ENCODE results near the gene PEDS1. TPM values are rescaled to one million over a fixed set of nuclear protein-coding genes. Genes with fewer than 3 reads are reported as not detected.
A peak's percentile ranks its signal among the peaks of the same experiment; 100 is the strongest.

Gene PEDS1
- total RNA-seq, 1 experiment from 2014 or later: 26.0 TPM

GRCh38 chr20:50190251-50191064, 36.9 kb upstream of the PEDS1 start, which contains the start of gene CEBPB:
CEBPB (plus strand) TSS chr20:50190830; CDS start chr20:50191034, 204 bp downstream.
- Mint-ChIP-seq H3K9me3 (ENCODE audit: unreplicated experiment) (no peaks in the 10 kb centered on the region), H3K27ac (ENCODE audit: low read depth, unreplicated experiment) (peak within 1 kb of the TSS; percentile 90), H3K4me1 (ENCODE audit: insufficient read depth, unreplicated experiment) (peaks cover 41% of the 10 kb centered on the region), H3K36me3 (ENCODE audit: insufficient read depth, unreplicated experiment) (peaks cover 40% of the 10 kb centered on the region), H3K4me3 (ENCODE audit: unreplicated experiment) (peak within 1 kb of the TSS; percentile 90), H3K27me3 (ENCODE audit: insufficient read depth, unreplicated experiment) (no peaks in the 10 kb centered on the region)
- peak; percentile 89 for DNase-seq (ENCODE audit: unreplicated experiment)
- BruUV-seq (replicated peaks): no TSS peak
- CTCF ChIA-PET: interaction anchor here (0.5 to 12.7 kb wide), 15 partner anchors 24 to 701 kb away, joined by 3 to 295 read pairs (median 3); no protein-coding TSS in a partner anchor
- intact Hi-C loops (cut with micrococcal nuclease): loop anchor here (1.0 kb wide), 4 partner anchors 94 to 274 kb away; no protein-coding TSS in a partner anchor
- POLR2A ChIA-PET: interaction anchor here (0.6 to 4.6 kb wide), 32 partner anchors 10 to 813 kb away, joined by 3 to 79 read pairs (median 4); no protein-coding TSS in a partner anchor
- peak; percentile 69 for TF ChIP-seq CTCF (IDR thresholded peaks at IDR 0.05; ENCODE audit: unreplicated experiment)

- DNase-seq (ENCODE audit: unreplicated experiment): peak; percentile 23
- H3K4me3 Mint-ChIP-seq (ENCODE audit: unreplicated experiment): no peak overlapping the region
- intact Hi-C loops (cut with micrococcal nuclease): loop anchor here (1.0 to 5.0 kb wide), 3 partner anchors 271 to 553 kb away; no protein-coding TSS in a partner anchor
- no TSS peak for BruUV-seq (replicated peaks)
- H3K27ac Mint-ChIP-seq (ENCODE audit: low read depth, unreplicated experiment): no peak overlapping the region
- TF ChIP-seq CTCF (IDR thresholded peaks at IDR 0.05; ENCODE audit: unreplicated experiment): no peak
- no peaks in the 10 kb centered on the region for H3K9me3 Mint-ChIP-seq (ENCODE audit: unreplicated experiment)
- H3K4me1 Mint-ChIP-seq (ENCODE audit: insufficient read depth, unreplicated experiment): peaks cover 34% of the 10 kb centered on the region
- no peaks in the 10 kb centered on the region for H3K27me3 Mint-ChIP-seq (ENCODE audit: insufficient read depth, unreplicated experiment)
- CTCF ChIA-PET: interaction anchor here (0.5 to 12.7 kb wide), 14 partner anchors 35 to 701 kb away, joined by 3 to 295 read pairs (median 3); no protein-coding TSS in a partner anchor
- peaks cover 34% of the 10 kb centered on the region for H3K36me3 Mint-ChIP-seq (ENCODE audit: insufficient read depth, unreplicated experiment)
- POLR2A ChIA-PET: interaction anchor here (0.7 to 4.6 kb wide), 15 partner anchors 78 to 540 kb away, joined by 3 to 79 read pairs (median 7); no protein-coding TSS in a partner anchor
Observed at GRCh38 chr20:50189681-50190250, 36.2 kb upstream of the PEDS1 start.

GRCh38 chr20:50188879-50189680, 35.6 kb upstream of the PEDS1 start:
- H3K4me3 Mint-ChIP-seq (ENCODE audit: unreplicated experiment): no peak overlapping the region
- no peaks in the 10 kb centered on the region for H3K9me3 Mint-ChIP-seq (ENCODE audit: unreplicated experiment)
- peaks cover 27% of the 10 kb centered on the region for H3K36me3 Mint-ChIP-seq (ENCODE audit: insufficient read depth, unreplicated experiment)
- no peak for DNase-seq (ENCODE audit: unreplicated experiment)
- no TSS peak for BruUV-seq (replicated peaks)
- TF ChIP-seq CTCF (IDR thresholded peaks at IDR 0.05; ENCODE audit: unreplicated experiment): no peak
- H3K4me1 Mint-ChIP-seq (ENCODE audit: insufficient read depth, unreplicated experiment): peaks cover 31% of the 10 kb centered on the region
- ChIA-PET POLR2A (interaction anchor here (0.8 to 3.3 kb wide), 16 partner anchors 12 to 373 kb away, joined by 3 to 64 read pairs (median 4); no protein-coding TSS in a partner anchor), CTCF (interaction anchor here (0.6 to 12.7 kb wide), 14 partner anchors 10 to 601 kb away, joined by 3 to 295 read pairs (median 4); no protein-coding TSS in a partner anchor)
- H3K27ac Mint-ChIP-seq (ENCODE audit: low read depth, unreplicated experiment): no peak overlapping the region
- intact Hi-C loops (cut with micrococcal nuclease): loop anchor here (5.0 kb wide), 1 partner anchor 553 kb away; no protein-coding TSS in a partner anchor
- no peaks in the 10 kb centered on the region for H3K27me3 Mint-ChIP-seq (ENCODE audit: insufficient read depth, unreplicated experiment)

All from MCF 10A (cell line).